ENCODE data around the gene RAB17.

RAB17 gene

GRCh38 chr2:237536083-237536415, 54.5 kb downstream of the RAB17 start:
- ATAC-seq (no peak), DNase-seq (no peak)

- ATAC-seq (no peak), DNase-seq (no peak)
Measured at GRCh38 chr2:237535385-237536082, 55.0 kb downstream of the RAB17 start.

DNA sequence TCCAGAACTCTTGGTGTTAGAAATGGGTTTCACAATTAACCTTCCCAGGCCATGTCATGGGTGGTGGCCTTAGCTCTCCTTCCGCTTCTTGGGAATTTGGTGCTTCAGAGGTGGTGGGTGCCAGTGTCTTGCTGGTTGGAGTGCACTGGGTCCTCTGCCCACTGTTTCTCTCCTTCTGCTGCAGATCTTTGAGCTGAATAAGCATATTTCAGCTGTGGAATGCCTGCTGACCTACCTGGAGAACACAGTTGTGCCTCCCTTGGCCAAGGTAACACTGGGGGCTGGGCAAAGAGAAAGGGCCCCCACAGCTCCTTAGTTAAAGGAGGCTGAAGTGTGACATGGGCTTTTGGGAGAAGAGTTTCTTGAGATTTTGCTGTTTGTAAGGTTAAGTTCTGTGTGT, 56.2 kb downstream of the RAB17 start:
- ATAC-seq (no peak), DNase-seq (no peak)

DNA sequence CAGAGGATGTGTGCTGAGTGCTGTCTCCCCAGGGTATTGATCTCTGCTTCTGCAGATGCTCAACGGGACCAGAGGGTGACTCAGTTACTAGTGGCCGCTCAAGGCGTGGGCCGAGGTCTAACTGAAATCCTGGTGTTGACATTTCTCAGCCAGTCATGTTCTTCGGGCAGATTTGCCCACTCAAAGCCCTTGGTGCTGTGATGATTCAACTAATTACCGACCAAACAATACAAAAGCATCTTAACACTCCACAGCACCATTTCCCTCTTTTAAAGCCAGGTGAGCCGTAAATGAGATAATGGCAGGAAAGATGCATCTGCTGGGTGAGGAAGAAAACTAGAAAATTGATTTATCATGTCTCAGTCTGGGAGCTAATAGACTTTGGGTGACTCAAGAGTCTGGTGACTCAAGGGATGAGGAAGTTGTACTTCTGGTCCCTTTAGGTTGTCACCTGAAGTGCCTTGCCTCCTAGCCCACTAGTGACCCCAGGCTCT, 56.8 kb downstream of the RAB17 start:
- ATAC-seq = no peak
- no peak for DNase-seq

DNA sequence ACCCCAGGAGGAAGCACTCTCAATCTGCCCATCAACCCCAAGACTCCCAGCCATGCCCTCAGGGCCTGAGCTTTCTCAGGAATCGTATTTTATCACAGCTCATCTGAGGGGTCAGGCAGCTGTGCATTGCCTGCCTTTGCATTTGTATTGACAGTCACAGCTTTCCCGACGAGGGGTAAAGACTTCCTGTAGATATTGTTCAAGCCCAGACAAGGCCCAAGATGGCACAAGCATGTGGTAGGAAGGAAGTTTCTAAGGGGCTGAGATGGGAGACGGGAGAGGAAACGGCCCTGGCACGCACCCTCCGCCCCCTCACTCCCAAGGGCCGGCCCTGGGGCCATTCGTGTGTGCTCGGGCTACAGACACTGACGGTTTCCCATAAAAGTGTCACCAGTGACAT, 58.4 kb downstream of the RAB17 start:
- no peak for DNase-seq
- no peak for ATAC-seq

DNA sequence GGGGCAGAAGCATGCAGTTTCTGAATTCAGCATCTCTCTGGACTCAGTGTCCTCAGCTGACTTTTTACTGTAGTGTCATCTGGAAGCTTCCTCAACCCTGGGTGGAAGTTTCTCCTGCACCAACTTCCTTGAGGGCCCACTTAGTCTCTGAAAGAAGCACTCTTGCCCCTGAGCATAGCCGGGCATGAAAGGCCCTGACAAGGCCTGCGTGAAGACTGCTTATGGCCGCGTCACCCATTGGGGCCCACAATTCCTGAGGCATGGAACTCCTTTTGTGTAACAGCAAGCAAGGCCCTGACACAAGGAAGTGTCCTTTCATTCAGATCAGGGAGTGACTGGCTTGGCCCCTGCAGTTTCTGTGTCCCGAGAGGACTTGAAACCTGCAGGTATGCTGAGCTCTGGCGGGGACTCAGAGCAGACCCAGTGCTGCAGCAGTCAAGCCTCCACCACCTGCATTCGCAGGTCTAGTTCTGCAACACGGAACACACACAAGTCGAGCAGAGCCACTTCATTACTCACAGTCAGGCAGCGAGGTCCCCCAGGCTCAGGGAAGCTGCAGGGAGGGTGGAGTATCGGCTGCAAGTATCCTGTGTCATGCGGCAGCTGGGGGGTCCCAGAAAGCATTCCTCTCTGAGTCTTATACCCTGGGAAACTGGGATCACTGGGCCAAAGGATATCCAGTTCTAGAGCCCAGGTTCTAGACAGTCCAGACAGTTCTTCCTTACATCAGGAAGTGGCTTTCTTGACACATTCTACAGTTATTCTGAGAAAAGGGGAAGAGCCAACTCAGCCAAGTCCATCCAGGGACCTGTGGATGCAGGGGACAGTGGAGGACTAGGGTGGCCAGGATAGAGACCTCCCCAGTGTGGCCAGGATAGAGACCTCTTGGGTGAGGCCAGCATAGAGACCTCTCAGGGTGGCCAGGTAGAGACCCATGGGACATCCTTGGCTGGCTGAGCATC, 59.8 kb downstream of the RAB17 start:
- DNase-seq (no peak), ATAC-seq (no peak)

GRCh38 chr2:237529452-237530402, 60.8 kb downstream of the RAB17 start:
- ATAC-seq (no peak), DNase-seq (no peak)

DNA sequence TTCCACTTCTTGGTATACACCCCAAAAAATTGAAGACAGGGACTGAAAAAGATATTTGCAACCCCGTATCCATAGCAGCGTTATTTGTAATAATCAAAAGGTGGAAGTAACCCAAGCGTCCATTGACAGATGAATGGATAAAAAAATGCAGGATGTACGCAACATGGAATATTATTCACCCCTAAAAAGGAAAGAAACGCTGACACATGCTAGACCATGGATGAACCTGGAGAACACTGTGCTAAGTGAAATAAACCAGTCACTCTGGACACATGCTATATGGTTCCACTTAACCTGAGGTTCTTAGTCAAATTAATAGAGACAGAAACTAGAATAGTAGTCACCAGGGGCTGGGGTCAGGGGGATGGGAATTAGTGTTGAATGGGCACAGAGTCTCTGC, 62.8 kb downstream of the RAB17 start:
- ATAC-seq (no peak), DNase-seq (no peak)

- DNase-seq = no peak
- ATAC-seq = no peak
Measured at GRCh38 chr2:237527233-237527632, 63.3 kb downstream of the RAB17 start.

DNA sequence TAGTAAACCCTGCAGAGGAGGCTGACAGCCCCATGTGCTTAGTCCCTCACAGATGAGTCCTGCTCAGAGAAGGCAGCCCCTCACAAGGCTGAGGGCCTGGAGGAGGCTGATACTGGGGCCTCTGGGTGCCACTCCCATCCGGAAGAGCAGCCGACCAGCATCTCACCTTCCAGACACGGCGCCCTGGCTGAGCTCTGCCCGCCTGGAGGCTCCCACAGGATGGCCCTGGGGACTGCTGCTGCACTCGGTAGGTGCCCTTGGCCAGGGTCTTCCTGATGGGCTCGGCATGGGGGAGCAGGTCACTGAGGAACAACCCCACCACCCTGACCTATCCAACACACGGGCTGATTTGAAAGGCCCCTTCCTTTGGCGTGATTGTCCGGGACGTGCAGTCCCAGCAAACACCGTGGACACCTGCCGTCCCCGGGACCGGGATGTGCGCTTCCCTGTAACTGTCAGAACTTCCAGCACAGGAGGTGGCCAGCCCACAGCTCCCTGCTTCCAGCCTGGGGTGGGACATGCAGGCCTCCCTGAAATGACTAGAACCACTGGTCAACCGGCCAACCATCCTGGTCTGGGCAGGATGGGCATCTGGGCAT, 64.9 kb downstream of the RAB17 start:
- ATAC-seq = no peak
- DNase-seq = no peak

DNA sequence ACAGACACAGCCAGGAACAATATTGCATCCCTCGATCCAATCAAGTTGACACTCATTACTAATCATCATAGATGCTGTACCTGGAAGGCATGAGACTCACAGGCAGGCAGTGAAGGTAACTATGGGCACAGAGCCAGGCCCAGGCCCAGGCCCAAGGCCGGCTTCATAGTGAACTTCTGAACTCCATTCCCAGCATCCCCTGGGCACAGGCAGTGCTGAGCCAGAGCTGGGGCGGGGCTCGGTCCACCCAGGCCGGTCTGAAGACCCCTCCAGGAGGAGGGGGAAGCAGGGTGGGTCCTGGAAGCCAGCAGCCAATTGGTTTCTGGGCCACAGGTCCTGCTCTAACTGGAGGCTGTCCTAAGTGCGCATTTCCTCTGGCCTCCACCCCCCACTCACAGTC, 65.9 kb downstream of the RAB17 start:
- no peak for ATAC-seq
- no peak for DNase-seq
